Fibroblast of villous mesenchyme (primary cell): ENCODE data around the gene NIPAL3. TPM values are rescaled to one million over a fixed set of nuclear protein-coding genes. Genes with fewer than 3 reads are reported as not detected.

Experiments
- DNase-seq: peaks from one replicate; pipeline ENCODE4 v3.0.0-alpha.2; 2010; ENCODE audit warnings: low read depth
- H3K4me3 ChIP-seq: 2 replicates; pipeline ENCODE4 v1.5.1; 2011; ENCODE audit warnings: low read depth, mild to moderate bottlenecking, low read length
- CTCF ChIP-seq: IDR thresholded peaks from 2 replicates; pipeline ENCODE4 v1.5.1; 2012; ENCODE audit warnings: low read depth, mild to moderate bottlenecking, low read length; ENCODE audit not compliant: insufficient read depth
- total RNA-seq: library from RNA; depleted of rRNA; stranded (reverse); fragments of >200 nt; gene quantifications from 2 replicates; pipeline ENCODE4 v1.2.3, GENCODE V29; 2012

Gene NIPAL3
- total RNA-seq, 1 donor, result 81.2 TPM

- TF ChIP-seq CTCF, result no peak
- no peak for DNase-seq
- no peak overlapping the region for H3K4me3 ChIP-seq
Observed at GRCh38 chr1:24463776-24464735, 48.5 kb downstream of the NIPAL3 start.

GRCh38 chr1:24465099-24465498 lies 49.5 kb downstream of the NIPAL3 start:
- H3K4me3 ChIP-seq, result no peak overlapping the region
- TF ChIP-seq CTCF, result no peak
- no peak for DNase-seq

- TF ChIP-seq CTCF, result no peak
- H3K4me3 ChIP-seq, result no peak overlapping the region
- DNase-seq, result no peak
Observed at GRCh38 chr1:24465638-24466037, 50.0 kb downstream of the NIPAL3 start.

- DNase-seq, result no peak
- H3K4me3 ChIP-seq, result no peak overlapping the region
- TF ChIP-seq CTCF, result no peak
Observed at GRCh38 chr1:24468685-24469316, 53.2 kb downstream of the NIPAL3 start.

- DNase-seq, result no peak
- no peak overlapping the region for H3K4me3 ChIP-seq
- TF ChIP-seq CTCF, result no peak
Observed at GRCh38 chr1:24470592-24470991, 55.0 kb downstream of the NIPAL3 start.

- no peak for DNase-seq
- no peak overlapping the region for H3K4me3 ChIP-seq
- TF ChIP-seq CTCF, result no peak
Observed at GRCh38 chr1:24472527-24473251, 57.1 kb downstream of the NIPAL3 start.
